ENCODE data around the gene CDC25C. TPM values are rescaled to one million over a fixed set of nuclear protein-coding genes. Genes with fewer than 3 reads are reported as not detected.

Gene CDC25C
- polyA plus RNA-seq, 1 of the 3 experiments (the other 2 are of a cell fraction): 5.2 TPM

GRCh38 chr5:138336952-138337684 is 5.5 kb upstream of the CDC25C start:
- Histone ChIP-seq H4K20me1 (ENCODE audit: insufficient read depth) (no peaks in the 10 kb centered on the region), H2AFZ (ENCODE audit: low read depth) (peak overlapping the region; percentile 96), H3K27ac (ENCODE audit: low read depth in 2 of 2, low read length in 1 of 2) (peak overlapping the region; percentile 92 to 99), H3K9me2 (no peaks in the 10 kb centered on the region), H3K4me3 (ENCODE audit: low read depth in 2 of 2, low read length in 1 of 2) (peak overlapping the region; percentile 71 to 73), H3K4me1 (ENCODE audit: control insufficient read depth in 1 of 2, insufficient read depth in 2 of 2, low read depth in 1 of 2, low read length in 1 of 2) (peaks cover 4 to 17% of the 10 kb centered on the region in 2 experiments; a peak in 2 of 4 replicates), H3K9ac (peak overlapping the region; percentile 97), H3K36me3 (replicated peaks in 1 of 2; ENCODE audit: control insufficient read depth in 1 of 2, insufficient read depth in 2 of 2, low read length in 1 of 2) (peaks cover 8 to 16% of the 10 kb centered on the region in 2 experiments), H3F3A (replicated peaks; ENCODE audit: insufficient read depth) (peaks cover 4% of the 10 kb centered on the region), H3K4me2 (peak overlapping the region; percentile 100), H3K79me2 (ENCODE audit: insufficient read depth) (peaks cover 38% of the 10 kb centered on the region), H3K9me3 (no peaks in the 10 kb centered on the region), H3K27me3 (ENCODE audit: insufficient read depth) (no peaks in the 10 kb centered on the region)
- WGBS (ENCODE audit: low lambda C conversion rate): 24% methylated on average over 13 of the region's 13 CpGs
- peak; percentile 87 for DNase-seq
- POLR2A ChIA-PET: interaction anchor here (0.5 to 3.0 kb wide), 5 partner anchors 10 to 533 kb away, joined by 3 to 44 read pairs (median 7); partner anchors contain the start of genes ETF1 and KDM3B
- CTCF ChIA-PET: interaction anchor here (13.2 kb wide), 1 partner anchor 14 kb away, joined by 239 read pairs; the partner anchor contains the start of gene KDM3B
- TF ChIP-seq TCF12 (IDR thresholded peaks at IDR 0.05) (no peak; the same call in 1 of the 2 replicates), FOSL2 (IDR thresholded peaks at IDR 0.05; ENCODE audit: borderline replicate concordance, low read depth) (no peak), POLR2AphosphoS5 (IDR thresholded peaks at IDR 0.05; ENCODE audit: low read depth, low read length) (no peak; the same call in 1 of the 2 replicates), FOXM1 (IDR thresholded peaks at IDR 0.05; ENCODE audit: low read depth) (no peak), TEAD4 (IDR thresholded peaks at IDR 0.05; ENCODE audit: borderline replicate concordance, insufficient read depth) (no peak), USF1 (IDR thresholded peaks at IDR 0.05; ENCODE audit: borderline replicate concordance, low read depth) (peak; percentile 25; the same call in 1 of the 2 replicates), RXRA (IDR thresholded peaks at IDR 0.05; ENCODE audit: borderline replicate concordance, low read depth) (no peak), JUND (IDR thresholded peaks at IDR 0.05) (no peak), GABPA (IDR thresholded peaks at IDR 0.05; ENCODE audit: low read depth) (0 out of 2 replicates have a peak, but pooled peaks have one; percentile 11), NRF1 (IDR thresholded peaks at IDR 0.05; ENCODE audit: low read depth, low read length) (no peak), ELF1 (IDR thresholded peaks at IDR 0.05) (no peak), SIN3A (IDR thresholded peaks at IDR 0.05; ENCODE audit: borderline replicate concordance, low read depth, low read length) (no peak), TAF1 (IDR thresholded peaks at IDR 0.05; ENCODE audit: borderline replicate concordance, low read depth, low read length) (no peak), EP300 (IDR thresholded peaks at IDR 0.05; ENCODE audit: borderline replicate concordance in 1 of 2, low read depth in 1 of 2, low read length in 1 of 2) (no peak), GATA2 (CRISPR knock-in tag; IDR thresholded peaks at IDR 0.05) (no peak), EZH2phosphoT487 (IDR thresholded peaks at IDR 0.05; ENCODE audit: borderline replicate concordance, low read depth) (no peak), RCOR1 (IDR thresholded peaks at IDR 0.05; ENCODE audit: low read length) (peak; percentile 25; the same call in 1 of the 2 replicates), MXI1 (IDR thresholded peaks at IDR 0.05; ENCODE audit: low read depth, low read length) (no peak; the same call in 1 of the 2 replicates), CHD2 (IDR thresholded peaks at IDR 0.05; ENCODE audit: low read length, partially characterized antibody) (peak; percentile 92), FOXJ3 (CRISPR knock-in tag; IDR thresholded peaks at IDR 0.05) (no peak), RFX5 (IDR thresholded peaks at IDR 0.05; ENCODE audit: low read length) (no peak), NFIC (IDR thresholded peaks at IDR 0.05; ENCODE audit: borderline replicate concordance) (no peak), RAD21 (IDR thresholded peaks at IDR 0.05; ENCODE audit: low read length) (no peak), MEF2A (IDR thresholded peaks at IDR 0.05; ENCODE audit: borderline replicate concordance, low read depth) (no peak), SMC3 (IDR thresholded peaks at IDR 0.05; ENCODE audit: low read depth, low read length) (no peak)
- TF ChIP-seq, protein P1, sequence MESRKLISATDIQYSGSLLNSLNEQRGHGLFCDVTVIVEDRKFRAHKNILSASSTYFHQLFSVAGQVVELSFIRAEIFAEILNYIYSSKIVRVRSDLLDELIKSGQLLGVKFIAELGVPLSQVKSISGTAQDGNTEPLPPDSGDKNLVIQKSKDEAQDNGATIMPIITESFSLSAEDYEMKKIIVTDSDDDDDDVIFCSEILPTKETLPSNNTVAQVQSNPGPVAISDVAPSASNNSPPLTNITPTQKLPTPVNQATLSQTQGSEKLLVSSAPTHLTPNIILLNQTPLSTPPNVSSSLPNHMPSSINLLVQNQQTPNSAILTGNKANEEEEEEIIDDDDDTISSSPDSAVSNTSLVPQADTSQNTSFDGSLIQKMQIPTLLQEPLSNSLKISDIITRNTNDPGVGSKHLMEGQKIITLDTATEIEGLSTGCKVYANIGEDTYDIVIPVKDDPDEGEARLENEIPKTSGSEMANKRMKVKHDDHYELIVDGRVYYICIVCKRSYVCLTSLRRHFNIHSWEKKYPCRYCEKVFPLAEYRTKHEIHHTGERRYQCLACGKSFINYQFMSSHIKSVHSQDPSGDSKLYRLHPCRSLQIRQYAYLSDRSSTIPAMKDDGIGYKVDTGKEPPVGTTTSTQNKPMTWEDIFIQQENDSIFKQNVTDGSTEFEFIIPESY (IDR thresholded peaks at IDR 0.05; ENCODE audit: borderline replicate concordance, low read depth): no peak
- TF ChIP-seq, protein P2, sequence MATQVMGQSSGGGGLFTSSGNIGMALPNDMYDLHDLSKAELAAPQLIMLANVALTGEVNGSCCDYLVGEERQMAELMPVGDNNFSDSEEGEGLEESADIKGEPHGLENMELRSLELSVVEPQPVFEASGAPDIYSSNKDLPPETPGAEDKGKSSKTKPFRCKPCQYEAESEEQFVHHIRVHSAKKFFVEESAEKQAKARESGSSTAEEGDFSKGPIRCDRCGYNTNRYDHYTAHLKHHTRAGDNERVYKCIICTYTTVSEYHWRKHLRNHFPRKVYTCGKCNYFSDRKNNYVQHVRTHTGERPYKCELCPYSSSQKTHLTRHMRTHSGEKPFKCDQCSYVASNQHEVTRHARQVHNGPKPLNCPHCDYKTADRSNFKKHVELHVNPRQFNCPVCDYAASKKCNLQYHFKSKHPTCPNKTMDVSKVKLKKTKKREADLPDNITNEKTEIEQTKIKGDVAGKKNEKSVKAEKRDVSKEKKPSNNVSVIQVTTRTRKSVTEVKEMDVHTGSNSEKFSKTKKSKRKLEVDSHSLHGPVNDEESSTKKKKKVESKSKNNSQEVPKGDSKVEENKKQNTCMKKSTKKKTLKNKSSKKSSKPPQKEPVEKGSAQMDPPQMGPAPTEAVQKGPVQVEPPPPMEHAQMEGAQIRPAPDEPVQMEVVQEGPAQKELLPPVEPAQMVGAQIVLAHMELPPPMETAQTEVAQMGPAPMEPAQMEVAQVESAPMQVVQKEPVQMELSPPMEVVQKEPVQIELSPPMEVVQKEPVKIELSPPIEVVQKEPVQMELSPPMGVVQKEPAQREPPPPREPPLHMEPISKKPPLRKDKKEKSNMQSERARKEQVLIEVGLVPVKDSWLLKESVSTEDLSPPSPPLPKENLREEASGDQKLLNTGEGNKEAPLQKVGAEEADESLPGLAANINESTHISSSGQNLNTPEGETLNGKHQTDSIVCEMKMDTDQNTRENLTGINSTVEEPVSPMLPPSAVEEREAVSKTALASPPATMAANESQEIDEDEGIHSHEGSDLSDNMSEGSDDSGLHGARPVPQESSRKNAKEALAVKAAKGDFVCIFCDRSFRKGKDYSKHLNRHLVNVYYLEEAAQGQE (IDR thresholded peaks at IDR 0.05; ENCODE audit: low read depth, low read length): no peak

Data from SK-N-SH (cell line).